Measurements from ENCODE around the gene ANK2. TPM values are rescaled to one million over a fixed set of nuclear protein-coding genes. Genes with fewer than 3 reads are reported as not detected.

The ANK2 gene
- 1 to 10 TPM; 1.0 to 5.4 TPM for total RNA-seq

GRCh38 chr4:113049421-113050370 is at the start of gene ANK2:
Gene ANK2 (plus strand): TSS chr4:113049653. CDS start chr4:113049729, 76 bp downstream.
- ATAC-seq (no peak), DNase-seq (ENCODE audit: low spot score in 2 of 2) (no peak)
- Mint-ChIP-seq H3K9me3 (no peaks in the 10 kb centered on the region), H3K27ac (no peak within 1 kb of the TSS), H3K36me3 (no peaks in the 10 kb centered on the region)

- ATAC-seq (no peak), DNase-seq (ENCODE audit: low spot score in 2 of 2) (no peak)
- Mint-ChIP-seq H3K36me3 (no peaks in the 10 kb centered on the region), H3K9me3 (no peaks in the 10 kb centered on the region), H3K27ac (no peak overlapping the region)
These were observed 45.6 kb upstream of the ANK2 start for GRCh38 chr4:113003841-113004240.

- Mint-ChIP-seq H3K36me3 (no peaks in the 10 kb centered on the region), H3K9me3 (no peaks in the 10 kb centered on the region), H3K27ac (no peak overlapping the region)
- ATAC-seq (no peak), DNase-seq (ENCODE audit: low spot score in 2 of 2) (no peak)
These were observed 44.8 kb upstream of the ANK2 start for GRCh38 chr4:113004655-113005054.

- Mint-ChIP-seq H3K27ac (no peak overlapping the region), H3K9me3 (no peaks in the 10 kb centered on the region), H3K36me3 (no peaks in the 10 kb centered on the region)
- ATAC-seq = no peak
- no peak for DNase-seq (ENCODE audit: low spot score in 2 of 2)
These were observed 42.8 kb upstream of the ANK2 start for GRCh38 chr4:113006632-113007031.

GRCh38 chr4:113007151-113007550 is 42.3 kb upstream of the ANK2 start:
- Mint-ChIP-seq H3K36me3 (no peaks in the 10 kb centered on the region), H3K27ac (no peak overlapping the region), H3K9me3 (no peaks in the 10 kb centered on the region)
- ATAC-seq (no peak), DNase-seq (ENCODE audit: low spot score in 2 of 2) (no peak)

GRCh38 chr4:113008135-113008534 is 41.3 kb upstream of the ANK2 start:
- DNase-seq (ENCODE audit: low spot score in 2 of 2) = no peak
- ATAC-seq = no peak
- Mint-ChIP-seq H3K9me3 (no peaks in the 10 kb centered on the region), H3K27ac (no peak overlapping the region), H3K36me3 (no peaks in the 10 kb centered on the region)

GRCh38 chr4:113008716-113009115 is 40.7 kb upstream of the ANK2 start:
- no peak for ATAC-seq
- no peaks in the 10 kb centered on the region for H3K36me3 Mint-ChIP-seq
- DNase-seq (ENCODE audit: low spot score in 2 of 2) = no peak
- no peaks in the 10 kb centered on the region for H3K9me3 Mint-ChIP-seq
- no peak overlapping the region for H3K27ac Mint-ChIP-seq

- Mint-ChIP-seq H3K36me3 (no peaks in the 10 kb centered on the region), H3K9me3 (no peaks in the 10 kb centered on the region), H3K27ac (no peak overlapping the region)
- DNase-seq (ENCODE audit: low spot score in 2 of 2) = no peak
- no peak for ATAC-seq
These were observed 40.0 kb upstream of the ANK2 start for GRCh38 chr4:113009461-113009860.

GRCh38 chr4:113012122-113012725 is 37.2 kb upstream of the ANK2 start:
- Mint-ChIP-seq H3K9me3 (no peaks in the 10 kb centered on the region), H3K27ac (no peak overlapping the region), H3K36me3 (no peaks in the 10 kb centered on the region)
- DNase-seq (ENCODE audit: low spot score in 2 of 2) (no peak), ATAC-seq (no peak)

GRCh38 chr4:113012786-113013185 is 36.7 kb upstream of the ANK2 start:
- Mint-ChIP-seq H3K27ac (no peak overlapping the region), H3K9me3 (no peaks in the 10 kb centered on the region), H3K36me3 (no peaks in the 10 kb centered on the region)
- ATAC-seq (no peak), DNase-seq (ENCODE audit: low spot score in 2 of 2) (no peak)

- no peaks in the 10 kb centered on the region for H3K9me3 Mint-ChIP-seq
- DNase-seq (ENCODE audit: low spot score in 2 of 2) (no peak), ATAC-seq (no peak)
- no peaks in the 10 kb centered on the region for H3K36me3 Mint-ChIP-seq
- no peak overlapping the region for H3K27ac Mint-ChIP-seq
These were observed 35.7 kb upstream of the ANK2 start for GRCh38 chr4:113013751-113014150.

GRCh38 chr4:113016377-113016776 is 33.1 kb upstream of the ANK2 start:
- DNase-seq (ENCODE audit: low spot score in 2 of 2) (no peak), ATAC-seq (no peak)
- Mint-ChIP-seq H3K9me3 (no peaks in the 10 kb centered on the region), H3K36me3 (no peaks in the 10 kb centered on the region), H3K27ac (no peak overlapping the region)

GRCh38 chr4:113020966-113021365 is 28.5 kb upstream of the ANK2 start:
- no peak for ATAC-seq
- Mint-ChIP-seq H3K27ac (no peak overlapping the region), H3K36me3 (no peaks in the 10 kb centered on the region), H3K9me3 (peaks cover 0 to 4% of the 10 kb centered on the region in 2 donors)
- no peak for DNase-seq (ENCODE audit: low spot score in 2 of 2)

GRCh38 chr4:113024388-113024787 is 25.1 kb upstream of the ANK2 start:
- ATAC-seq = no peak
- Mint-ChIP-seq H3K27ac (no peak overlapping the region), H3K9me3 (peaks cover 0 to 4% of the 10 kb centered on the region in 2 donors), H3K36me3 (no peaks in the 10 kb centered on the region)
- DNase-seq (ENCODE audit: low spot score in 2 of 2) = no peak

- DNase-seq (ENCODE audit: low spot score in 2 of 2) = no peak
- no peak for ATAC-seq
- Mint-ChIP-seq H3K36me3 (no peaks in the 10 kb centered on the region), H3K27ac (no peak overlapping the region), H3K9me3 (peaks cover 0 to 4% of the 10 kb centered on the region in 2 donors)
These were observed 24.0 kb upstream of the ANK2 start for GRCh38 chr4:113025416-113025815.

- H3K36me3 Mint-ChIP-seq = no peaks in the 10 kb centered on the region
- ATAC-seq (no peak), DNase-seq (ENCODE audit: low spot score in 2 of 2) (no peak)
These were observed 22.9 kb upstream of the ANK2 start for GRCh38 chr4:113026556-113026955.

GRCh38 chr4:113028074-113028473 is 21.4 kb upstream of the ANK2 start:
- Mint-ChIP-seq H3K27ac (no peak overlapping the region), H3K36me3 (no peaks in the 10 kb centered on the region), H3K9me3 (peaks cover 0 to 4% of the 10 kb centered on the region in 2 donors)
- no peak for DNase-seq (ENCODE audit: low spot score in 2 of 2)
- no peak for ATAC-seq

More at GRCh38 chr4:113026556-113026955, 22.9 kb upstream of the ANK2 start:
- Mint-ChIP-seq H3K9me3 (peaks cover 0 to 4% of the 10 kb centered on the region in 2 donors), H3K27ac (no peak overlapping the region)

GRCh38 chr4:113031212-113031611 is 18.2 kb upstream of the ANK2 start:
- DNase-seq (ENCODE audit: low spot score in 2 of 2) (no peak), ATAC-seq (no peak)
- Mint-ChIP-seq H3K36me3 (no peaks in the 10 kb centered on the region), H3K27ac (no peak overlapping the region), H3K9me3 (no peaks in the 10 kb centered on the region)
